Measurements from ENCODE around the gene GLRB. TPM values are rescaled to one million over a fixed set of nuclear protein-coding genes. Genes with fewer than 3 reads are reported as not detected.

Gene GLRB
- total RNA-seq (2022; extraction: Qiagen RNA extraction; ENCODE audit: low read depth) = 0.32 to 1.5 TPM (median 0.62 TPM) in 5 replicates

GRCh38 chr4:157075811-157076577 is at the start of gene GLRB:
Gene GLRB (plus strand): TSS chr4:157076150. CDS start chr4:157078025, 1,875 bp downstream.

DNA sequence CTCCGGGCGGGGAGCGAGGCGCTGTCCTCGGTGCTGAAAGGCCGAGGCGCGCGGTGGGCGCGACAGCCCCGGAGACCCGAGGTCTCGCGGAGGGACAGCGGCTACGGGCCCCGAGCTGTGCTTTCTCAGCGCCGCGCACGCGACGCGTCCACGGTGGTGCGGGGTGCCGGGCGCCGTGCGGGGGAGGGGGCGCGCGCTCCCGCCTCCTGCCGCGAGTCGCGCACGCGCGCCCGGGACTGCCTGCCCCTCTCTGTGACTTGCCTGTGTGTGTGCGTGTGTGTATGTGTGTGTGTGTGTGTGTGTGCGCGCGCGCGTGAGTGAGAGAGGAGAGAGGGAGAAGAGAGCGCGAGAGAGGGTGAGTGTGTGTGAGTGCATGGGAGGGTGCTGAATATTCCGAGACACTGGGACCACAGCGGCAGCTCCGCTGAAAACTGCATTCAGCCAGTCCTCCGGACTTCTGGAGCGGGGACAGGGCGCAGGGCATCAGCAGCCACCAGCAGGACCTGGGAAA is 144.5 kb downstream of the GLRB start, which contains the start of gene GRIA2:
Gene GRIA2, plus strand, starts transcription at position 358 of the 511 bp plus-strand sequence. CDS start 315 bp downstream, outside the sequence.

Other genes starting within 250 kb of the GLRB start
- 2.8 to 5.0 TPM (median 3.0 TPM) in 5 replicates for gene PDGFC, start 104.4 kb upstream of the GLRB start, total RNA-seq (2022; extraction: Qiagen RNA extraction; ENCODE audit: low read depth)
- gene GRIA2, start 144.6 kb downstream of the GLRB start, total RNA-seq (2022; extraction: Qiagen RNA extraction; ENCODE audit: low read depth) = not detected in 5 replicates

Measured in A549 treated with ZK216348 at 1 μM for 4 hours (cell line).